GM19395 (cell line): ENCODE results near the gene COL5A1.
"Not testable (repeated sequence)": the region's sequence is repeated elsewhere in the genome, so short reads cannot be mapped to it uniquely, and the experiment has no call there.

Source experiments
- ATAC-seq: cut with Tn5 transposase; IDR thresholded peaks from one replicate; pipeline ENCODE4 v1.9.1; 2021; ENCODE audit warnings: mild to moderate bottlenecking, moderate library complexity; ENCODE audit not compliant: unreplicated experiment

Gene COL5A1

DNA sequence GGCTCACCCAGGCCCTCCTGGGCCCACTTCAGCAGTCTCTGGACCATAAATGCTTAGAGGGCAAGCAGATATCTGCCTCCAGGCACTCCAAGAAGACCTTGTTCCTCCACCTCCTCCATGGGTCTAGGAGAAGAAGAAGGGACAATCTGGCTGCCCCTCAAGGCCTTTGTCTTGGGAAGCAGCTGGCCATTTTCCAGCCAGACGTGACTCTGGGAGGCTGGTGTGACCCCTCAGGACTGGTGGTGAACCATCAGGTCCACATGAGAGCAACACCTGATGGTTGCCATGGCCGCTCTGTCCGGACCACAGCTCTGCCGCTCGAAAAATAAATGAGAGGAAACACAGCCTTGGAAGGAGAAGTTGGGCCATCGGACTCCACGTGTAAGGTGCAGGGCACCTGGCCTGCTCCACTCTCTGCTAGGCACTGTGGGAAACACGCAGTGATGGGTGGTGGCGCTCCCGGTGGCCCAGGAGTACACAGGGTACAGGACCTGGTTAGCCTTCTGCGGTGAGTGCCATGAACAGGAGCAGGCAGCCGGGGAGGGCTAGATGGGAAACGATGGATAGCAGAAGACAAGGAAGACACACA, 3.0 kb upstream of the COL5A1 start:
- no peak for ATAC-seq

DNA sequence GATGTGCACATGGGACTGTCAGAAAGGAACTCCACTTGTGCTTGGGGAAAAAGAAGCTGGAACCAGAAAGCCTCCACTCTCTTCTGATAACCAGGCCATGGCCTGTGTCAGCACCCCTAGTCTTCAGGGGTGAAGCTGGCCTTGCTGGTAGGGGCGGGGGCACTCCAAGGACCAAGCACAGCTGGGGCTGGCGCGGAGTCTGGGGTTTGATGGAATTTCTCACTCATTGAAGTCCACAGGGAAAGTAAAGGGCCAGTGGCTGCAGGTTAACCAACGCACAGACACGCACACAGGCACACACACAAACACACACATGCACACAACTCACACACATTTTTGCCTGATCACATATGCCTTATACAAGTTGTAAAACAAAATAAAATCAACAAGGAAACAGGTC, 1.6 kb upstream of the COL5A1 start:
- ATAC-seq = no peak

DNA sequence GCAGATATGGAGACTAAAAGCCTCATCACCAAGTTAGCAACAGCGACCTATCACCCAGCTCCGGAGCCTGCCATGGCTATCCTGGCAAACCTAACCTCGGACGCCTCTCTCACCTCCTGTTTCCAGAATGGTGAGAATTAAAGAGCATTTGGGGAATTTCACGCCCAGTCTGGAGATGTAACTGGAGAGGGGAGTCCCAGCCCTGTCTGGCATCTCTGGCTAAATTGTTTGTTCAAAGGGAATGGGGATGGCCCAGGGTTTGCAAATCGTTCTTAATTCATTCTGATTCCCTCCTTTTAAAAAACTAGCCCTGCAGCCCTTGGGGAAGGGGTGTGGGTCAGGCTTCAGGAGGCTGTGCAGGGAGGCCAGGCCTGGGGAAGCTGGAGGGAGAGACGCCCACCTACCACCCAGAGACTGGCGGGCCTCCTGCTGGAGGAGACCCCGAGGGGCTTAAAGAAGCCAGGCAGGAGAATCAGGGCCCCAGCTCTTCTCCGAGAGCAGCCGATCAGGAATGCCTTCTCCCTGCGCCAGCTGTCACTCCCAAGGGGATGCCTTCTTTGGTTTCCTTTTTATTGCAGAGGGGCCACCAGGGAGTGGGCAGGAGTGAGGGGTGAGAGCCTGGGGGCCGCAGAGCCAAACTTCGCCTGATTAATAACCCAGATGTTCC, 964 bp upstream of the COL5A1 start:
- ATAC-seq = no peak

GRCh38 chr9:134641990-134642384, 384 bp downstream of the COL5A1 start:
- no peak for ATAC-seq

DNA sequence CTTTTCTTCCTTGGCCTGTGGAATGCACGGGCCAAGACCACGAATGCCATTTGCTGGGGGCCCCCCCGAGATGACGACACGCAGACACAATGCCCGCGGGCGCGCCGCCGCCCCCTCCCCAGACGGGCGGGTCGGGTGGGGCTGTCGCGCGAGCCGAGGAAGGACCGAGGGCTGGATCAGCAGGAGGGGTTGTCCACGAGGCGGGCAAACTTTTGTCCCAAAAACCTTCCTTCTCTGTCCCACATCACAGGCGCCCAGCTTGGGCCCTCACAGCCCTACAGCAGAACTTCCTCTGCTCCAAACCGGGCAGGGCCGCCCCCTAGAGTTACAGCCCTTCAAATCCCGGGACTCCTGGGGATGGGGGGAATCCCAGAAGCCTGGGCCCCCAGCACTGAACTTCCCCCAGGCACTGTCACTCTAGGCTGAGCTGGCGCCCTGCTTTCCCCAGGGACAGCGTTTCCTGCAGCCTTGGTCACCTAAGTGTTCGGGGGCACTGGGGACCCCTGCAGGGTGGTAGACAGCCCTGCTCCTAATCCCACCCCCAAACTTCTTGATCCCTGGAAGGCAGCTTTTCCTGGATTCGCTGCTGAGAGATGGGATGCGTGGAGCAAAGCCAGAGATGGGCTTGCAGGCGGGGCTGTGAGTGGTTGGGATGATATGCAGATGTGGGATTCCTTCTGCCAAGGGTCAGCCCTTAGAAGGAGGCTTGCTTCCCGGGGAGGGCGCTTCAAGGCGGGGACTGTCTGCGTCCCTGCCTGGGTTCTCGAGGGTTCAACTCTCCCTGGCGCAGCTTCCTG, 980 bp downstream of the COL5A1 start:
- no peak for ATAC-seq

- no peak for ATAC-seq
Observed at GRCh38 chr9:134643222-134643671, 1.6 kb downstream of the COL5A1 start.

DNA sequence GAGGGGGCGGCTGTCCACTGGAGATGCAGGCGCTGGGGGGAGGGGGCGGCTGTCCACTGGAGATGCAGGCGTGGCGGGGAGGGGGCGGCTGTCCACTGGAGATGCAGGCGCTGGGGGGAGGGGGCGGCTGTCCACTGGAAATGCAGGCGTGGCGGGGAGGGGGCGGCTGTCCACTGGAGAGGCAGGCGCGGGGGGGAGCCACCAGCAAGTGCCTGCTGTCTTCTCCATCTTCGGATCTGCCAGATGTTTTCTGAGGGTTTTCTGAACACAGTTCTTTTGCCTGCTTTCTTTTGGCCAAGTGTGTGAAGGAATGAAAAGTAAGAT, 2.8 kb downstream of the COL5A1 start:
- ATAC-seq = not testable (repeated sequence)

DNA sequence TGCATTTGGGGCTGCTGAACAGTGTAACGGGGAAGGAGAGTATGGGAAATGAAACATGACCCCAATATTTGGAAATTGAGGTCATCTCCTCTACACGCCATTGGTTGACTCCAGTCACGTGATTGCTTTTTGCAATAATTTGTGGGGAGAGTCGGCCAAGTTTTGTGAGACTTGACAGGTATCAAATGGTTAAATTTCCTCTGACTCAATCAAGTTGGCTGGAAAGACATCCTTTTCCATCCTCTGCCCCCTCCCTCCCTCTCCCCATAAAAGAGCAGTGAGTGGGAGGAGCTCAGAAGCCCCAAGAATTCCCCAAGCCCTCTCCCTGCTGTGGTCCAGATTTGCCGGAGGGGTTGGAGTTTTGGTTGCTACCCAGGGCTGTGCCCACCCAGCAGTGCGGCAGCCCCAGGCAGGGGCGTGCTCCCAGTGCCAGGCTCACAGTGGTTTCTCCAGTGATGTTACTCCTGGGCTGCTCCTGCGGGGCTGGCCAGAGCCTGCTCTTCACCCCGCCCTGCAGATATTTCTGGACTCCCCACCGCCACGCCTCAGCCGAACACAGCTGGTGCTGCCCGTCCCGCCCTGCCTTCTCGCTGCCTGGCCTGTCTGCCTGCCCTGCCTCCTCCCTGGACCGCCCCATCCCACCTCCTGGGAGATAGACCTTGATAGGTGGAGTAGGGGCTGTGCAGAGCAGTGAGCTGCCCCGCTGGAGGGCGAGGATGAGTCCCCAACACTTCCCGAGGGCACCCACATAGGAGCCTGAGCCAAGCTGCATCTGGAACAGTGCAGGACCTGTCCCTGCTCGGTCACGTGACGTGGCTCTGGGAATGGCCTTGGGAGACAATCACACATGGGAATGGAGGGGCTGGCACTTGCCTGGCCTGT, 3.4 kb downstream of the COL5A1 start:
- ATAC-seq = no peak

GRCh38 chr9:134645607-134646365, 4.2 kb downstream of the COL5A1 start:
- ATAC-seq = no peak

- ATAC-seq = no peak
Observed at GRCh38 chr9:134647359-134648080, 5.9 kb downstream of the COL5A1 start.

GRCh38 chr9:134648701-134649530, 7.3 kb downstream of the COL5A1 start:
- ATAC-seq = no peak

GRCh38 chr9:134650431-134651190, 9.0 kb downstream of the COL5A1 start:
- no peak for ATAC-seq

DNA sequence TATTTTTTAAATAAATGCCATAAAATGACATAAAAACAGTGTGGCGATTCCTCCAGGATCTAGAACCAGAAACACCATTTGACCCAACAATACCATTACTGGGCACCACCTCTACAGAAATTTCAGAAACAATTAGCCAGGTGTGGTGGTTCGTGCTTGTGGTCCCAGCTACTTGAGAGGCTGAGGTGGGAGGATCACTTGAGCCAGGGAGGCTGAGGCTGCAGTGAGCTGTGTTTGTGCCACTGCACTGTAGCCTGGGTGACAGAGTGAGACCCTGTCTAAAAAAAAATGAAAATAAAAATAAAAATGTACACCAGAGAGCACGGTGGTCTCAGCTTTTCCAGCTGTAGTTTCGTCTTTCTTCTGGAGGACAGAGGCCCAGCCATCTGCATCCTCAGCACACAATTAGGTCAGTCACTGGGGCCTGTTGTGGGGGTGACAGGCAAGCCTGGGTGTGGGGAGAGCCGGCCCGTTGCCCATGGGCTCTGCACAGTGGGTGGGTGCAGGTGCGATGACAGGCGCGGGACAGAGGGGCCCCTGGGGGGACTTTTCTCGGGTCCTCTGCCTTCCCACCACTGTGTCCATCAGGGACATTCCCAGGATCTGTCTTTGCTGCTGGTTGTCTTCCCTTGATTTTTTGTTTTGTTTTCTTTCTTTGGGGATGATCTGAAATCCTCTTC, 9.8 kb downstream of the COL5A1 start:
- no peak for ATAC-seq

DNA sequence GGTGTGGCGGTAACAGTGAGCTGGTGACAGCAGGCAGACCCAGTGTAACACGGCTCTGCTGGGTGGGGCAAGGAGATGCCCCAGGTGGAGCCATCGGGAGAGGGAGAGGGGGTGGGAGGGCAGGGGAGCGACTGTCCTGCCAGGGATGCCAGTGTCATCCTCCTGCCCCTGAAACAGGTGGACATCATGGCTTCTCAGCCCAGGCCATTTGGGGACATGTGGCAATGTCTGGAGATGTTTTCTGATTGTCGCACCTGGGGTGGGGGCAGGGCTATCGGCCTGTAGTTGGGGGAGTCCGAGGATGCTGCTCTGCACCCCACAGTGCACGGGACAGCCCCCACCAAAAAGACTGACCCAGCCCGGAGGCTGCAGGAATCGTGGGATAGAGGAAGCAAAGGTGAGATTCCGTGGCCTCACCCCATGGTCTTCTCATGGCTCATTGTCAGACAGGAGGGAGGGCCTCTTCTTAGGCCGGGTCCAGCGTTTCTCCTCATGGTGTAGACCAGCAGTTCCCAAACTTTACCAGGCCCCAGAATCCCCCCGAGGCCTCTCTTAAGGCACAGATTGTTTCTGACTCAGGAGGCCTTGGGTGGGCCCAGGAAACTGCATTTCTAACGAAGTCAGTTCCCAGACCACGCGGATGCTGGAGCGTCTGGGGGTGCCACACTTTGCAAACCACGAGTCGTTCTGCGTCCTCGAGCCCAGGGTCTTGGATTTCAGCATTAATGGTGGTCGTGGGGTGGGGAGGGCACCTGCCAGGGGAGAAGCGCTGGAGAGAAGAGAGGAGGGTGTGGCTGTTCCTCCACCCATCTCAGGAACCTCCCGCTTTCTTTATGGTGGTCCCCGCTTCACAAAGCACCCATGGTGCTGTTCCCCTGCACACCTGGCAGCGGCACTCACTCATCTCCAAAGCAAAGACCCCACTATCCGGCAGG, 11.0 kb downstream of the COL5A1 start:
- no peak for ATAC-seq

DNA sequence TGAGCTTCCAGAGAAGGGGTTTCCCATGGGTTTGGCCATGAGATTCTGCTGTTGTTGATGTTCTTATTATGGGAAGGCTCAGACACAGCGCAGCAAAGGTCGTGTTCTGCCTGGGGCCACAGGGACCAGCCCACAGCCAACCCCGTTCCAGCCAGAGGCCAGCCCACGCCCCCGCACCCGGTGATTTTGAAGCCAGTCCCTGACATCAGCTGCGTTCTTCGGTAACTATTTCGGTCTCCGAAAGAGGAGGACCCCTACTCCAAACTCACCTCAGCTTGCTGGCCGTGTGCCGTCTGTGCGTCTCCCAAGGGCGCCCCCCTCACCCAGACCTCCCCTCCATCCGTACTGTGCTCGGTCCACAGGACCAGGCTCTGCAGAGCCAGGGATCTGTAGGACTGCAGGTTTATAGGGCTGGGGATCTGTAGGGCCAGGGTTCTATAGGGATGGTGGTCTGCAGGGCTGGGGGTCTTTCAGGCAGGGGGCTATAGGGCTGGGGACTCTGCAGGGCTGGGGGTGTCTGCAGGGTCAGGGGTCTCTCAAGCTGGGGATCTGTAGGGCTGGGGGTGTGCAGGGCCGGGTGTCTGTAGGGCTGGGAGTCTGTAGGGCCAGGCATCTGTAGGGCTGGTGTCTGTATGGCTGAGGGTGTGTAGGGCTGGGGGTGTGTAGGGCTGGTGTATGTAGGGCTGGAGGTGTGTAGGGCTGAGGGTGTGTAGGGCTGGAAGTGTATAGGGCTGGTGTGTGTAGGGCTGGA, 11.8 kb downstream of the COL5A1 start:
- no peak for ATAC-seq

DNA sequence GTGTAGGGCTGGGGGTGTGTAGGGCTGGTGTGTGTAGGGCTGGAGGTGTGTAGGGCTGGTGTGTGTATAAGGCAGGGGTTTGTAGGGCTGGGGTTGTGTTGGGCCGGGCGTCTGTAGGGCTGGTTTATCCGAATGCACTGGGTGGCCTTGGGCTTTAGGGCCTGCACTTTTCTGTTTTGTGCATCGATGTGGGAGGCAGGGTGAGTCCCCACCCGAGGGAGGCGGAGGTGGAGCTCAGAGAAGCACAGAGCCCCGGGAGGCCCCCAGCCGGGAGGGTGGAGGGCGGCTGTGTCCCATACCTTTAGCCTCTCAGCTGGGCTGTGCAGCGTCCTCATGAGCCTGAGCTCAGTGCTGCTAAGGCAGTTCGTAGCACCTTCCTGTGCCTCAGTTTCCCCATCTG, 13.5 kb downstream of the COL5A1 start:
- ATAC-seq = no peak
